AG09319 (cell line): ENCODE measurements around the gene CIAO2A.
A peak's percentile ranks its signal among the peaks of the same experiment; 100 is the strongest.

Experiments
- DNase-seq: peaks from one replicate; pipeline ENCODE4 v3.0.0-alpha.2; 2010; ENCODE audit warnings: low read depth; ENCODE audit errors: extremely low read depth
- CTCF ChIP-seq: IDR thresholded peaks from 2 replicates; pipeline ENCODE4 v1.5.1; 2011; ENCODE audit warnings: low read depth, mild to moderate bottlenecking, inconsistent platforms, low read length, moderate library complexity

Gene CIAO2A

GRCh38 chr15:64051407-64052259 lies 42.0 kb downstream of the CIAO2A start:
- no peak for TF ChIP-seq CTCF
- DNase-seq: no peak

GRCh38 chr15:64051093-64051402 lies 42.6 kb downstream of the CIAO2A start:
- no peak for TF ChIP-seq CTCF
- no peak for DNase-seq

- no peak for TF ChIP-seq CTCF
- no peak for DNase-seq
Observed at GRCh38 chr15:64050281-64051092, 43.2 kb downstream of the CIAO2A start.

GRCh38 chr15:64048781-64049460 lies 44.7 kb downstream of the CIAO2A start:
- DNase-seq: no peak
- TF ChIP-seq CTCF: no peak

GRCh38 chr15:64046421-64047153 lies 47.1 kb downstream of the CIAO2A start, which contains the start of gene DAPK2:
Gene DAPK2, minus strand, starts transcription at chr15:64046485. Its CDS starts 6,224 bp downstream, at chr15:64040261.
- no peak for DNase-seq
- TF ChIP-seq CTCF: peak; percentile 59

GRCh38 chr15:64045774-64046420 lies 47.7 kb downstream of the CIAO2A start:
- DNase-seq: no peak

More at GRCh38 chr15:64045774-64046420, 47.7 kb downstream of the CIAO2A start:
- no peak for TF ChIP-seq CTCF
